ENCODE results near the gene ZNF622. TPM values are rescaled to one million over a fixed set of nuclear protein-coding genes. Genes with fewer than 3 reads are reported as not detected.
A peak's percentile ranks its signal among the peaks of the same experiment; 100 is the strongest.
"Not testable (repeated sequence)": the region's sequence is repeated elsewhere in the genome, so short reads cannot be mapped to it uniquely, and the experiment has no call there.

Gene ZNF622
- total RNA-seq, 1 donor from 2014 or later, result 24.2 TPM

- no peak for TF ChIP-seq CTCF (IDR thresholded peaks at IDR 0.05; ENCODE audit: unreplicated experiment)
- DNase-seq (ENCODE audit: low spot score in 2 of 2, unreplicated experiment in 2 of 2), result no peak
- Mint-ChIP-seq H3K36me3 (no peaks in the 10 kb centered on the region), H3K27ac (no peak overlapping the region), H3K4me1 (peaks cover 15% of the 10 kb centered on the region), H3K4me3 (no peak overlapping the region), H3K27me3 (ENCODE audit: low read depth) (no peaks in the 10 kb centered on the region), H3K9me3 (peaks cover 15% of the 10 kb centered on the region)
Measured at GRCh38 chr5:16480821-16481538, 15.4 kb upstream of the ZNF622 start.

- Mint-ChIP-seq H3K36me3 (no peaks in the 10 kb centered on the region), H3K4me3 (no peak overlapping the region), H3K27me3 (ENCODE audit: low read depth) (no peaks in the 10 kb centered on the region), H3K9me3 (peaks cover 15% of the 10 kb centered on the region), H3K27ac (no peak overlapping the region), H3K4me1 (peaks cover 15% of the 10 kb centered on the region)
- no peak for DNase-seq (ENCODE audit: low spot score in 2 of 2, unreplicated experiment in 2 of 2)
- no peak for TF ChIP-seq CTCF (IDR thresholded peaks at IDR 0.05; ENCODE audit: unreplicated experiment)
Measured at GRCh38 chr5:16480144-16480543, 14.5 kb upstream of the ZNF622 start.

GRCh38 chr5:16477541-16477940 lies 11.9 kb upstream of the ZNF622 start:
- TF ChIP-seq CTCF (IDR thresholded peaks at IDR 0.05; ENCODE audit: unreplicated experiment), result no peak
- Mint-ChIP-seq H3K4me3 (no peak overlapping the region), H3K27ac (no peak overlapping the region), H3K4me1 (peaks cover 14% of the 10 kb centered on the region), H3K9me3 (peaks cover 15% of the 10 kb centered on the region), H3K36me3 (no peaks in the 10 kb centered on the region), H3K27me3 (ENCODE audit: low read depth) (no peaks in the 10 kb centered on the region)
- DNase-seq (ENCODE audit: low spot score in 2 of 2, unreplicated experiment in 2 of 2), result no peak

GRCh38 chr5:16476417-16476816 lies 10.8 kb upstream of the ZNF622 start:
- peaks cover 15% of the 10 kb centered on the region for H3K9me3 Mint-ChIP-seq
- H3K4me1 Mint-ChIP-seq; H3K36me3 Mint-ChIP-seq; H3K4me3 Mint-ChIP-seq; DNase-seq (ENCODE audit: low spot score in 2 of 2, unreplicated experiment in 2 of 2); H3K27ac Mint-ChIP-seq; H3K27me3 Mint-ChIP-seq (ENCODE audit: low read depth): not testable (repeated sequence)

- no peaks in the 10 kb centered on the region for H3K36me3 Mint-ChIP-seq
- no peak for DNase-seq (ENCODE audit: low spot score in 2 of 2, unreplicated experiment in 2 of 2)
- no peak overlapping the region for H3K27ac Mint-ChIP-seq
- H3K9me3 Mint-ChIP-seq, result no peaks in the 10 kb centered on the region
- no peaks in the 10 kb centered on the region for H3K27me3 Mint-ChIP-seq (ENCODE audit: low read depth)
- no peak overlapping the region for H3K4me3 Mint-ChIP-seq
- TF ChIP-seq CTCF (IDR thresholded peaks at IDR 0.05; ENCODE audit: unreplicated experiment), result no peak
- peaks cover 19% of the 10 kb centered on the region for H3K4me1 Mint-ChIP-seq
Measured at GRCh38 chr5:16471387-16471786, 5.8 kb upstream of the ZNF622 start.

- Mint-ChIP-seq H3K4me3 (peak overlapping the region; percentile 93), H3K27ac (peak overlapping the region; percentile 54), H3K27me3 (ENCODE audit: low read depth) (no peaks in the 10 kb centered on the region), H3K36me3 (no peaks in the 10 kb centered on the region), H3K4me1 (peaks cover 42% of the 10 kb centered on the region), H3K9me3 (no peaks in the 10 kb centered on the region)
- no peak for TF ChIP-seq CTCF (IDR thresholded peaks at IDR 0.05; ENCODE audit: unreplicated experiment)
- DNase-seq (ENCODE audit: low spot score in 2 of 2, unreplicated experiment in 2 of 2), result no peak
Measured at GRCh38 chr5:16467363-16468219, 2.0 kb upstream of the ZNF622 start.

All from mesothelial cell of epicardium (in vitro differentiated cells).